Measurements from ENCODE around the gene TRAPPC14. TPM values are rescaled to one million over a fixed set of nuclear protein-coding genes. Genes with fewer than 3 reads are reported as not detected.

Gene TRAPPC14
- total and polyA plus RNA-seq, 2 of the 8 experiments (the other 6 are each of a cell fraction or from before 2014, with no cell fraction given), result 11.9 to 22.1 TPM

DNA sequence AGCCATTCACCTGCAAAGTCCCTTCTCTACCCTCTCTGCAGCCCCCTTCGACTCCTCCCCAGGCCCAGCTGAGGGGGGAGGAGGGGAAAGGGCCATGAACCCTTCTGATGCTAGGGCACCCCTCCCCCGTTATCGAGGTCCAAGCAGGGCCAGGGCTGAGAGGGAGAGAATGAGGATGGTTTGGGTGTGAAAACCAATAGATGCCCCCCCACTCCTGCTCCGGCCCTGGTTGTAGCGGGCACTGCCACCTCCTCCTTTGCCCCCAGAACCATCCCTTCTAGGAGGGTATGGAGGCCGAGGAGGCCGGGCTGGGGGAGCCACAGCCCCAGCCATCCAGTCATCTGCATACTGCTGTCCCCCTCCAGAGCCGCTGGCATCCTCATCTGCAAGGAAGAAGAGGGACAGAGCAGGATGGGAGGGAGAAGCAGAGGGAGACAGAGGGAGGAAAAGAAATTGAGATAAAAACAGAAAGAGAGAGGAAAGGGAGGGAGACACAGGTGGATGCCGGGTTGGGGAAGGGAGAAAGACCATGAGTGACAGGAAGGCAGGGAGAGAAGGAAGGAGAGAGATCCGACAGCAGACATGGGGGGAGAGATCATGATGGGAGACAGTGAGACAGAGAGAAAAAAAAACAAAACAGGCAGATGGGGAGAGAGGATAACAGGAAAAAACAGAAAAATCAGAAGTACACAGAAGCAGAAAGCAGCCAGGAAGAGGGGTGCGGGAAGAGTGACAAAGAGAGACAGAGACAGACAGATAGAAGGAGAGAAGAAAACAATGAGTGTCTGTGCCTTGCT, 11.8 kb upstream of the TRAPPC14 start (continued):
- TF ChIP-seq CHD2 (IDR thresholded peaks at IDR 0.05; ENCODE audit: low read length), result no peak
- no peak for TF ChIP-seq TCF12 (IDR thresholded peaks at IDR 0.05; ENCODE audit: low read depth, low read length)
- TF ChIP-seq BACH1 (IDR thresholded peaks at IDR 0.05; ENCODE audit: low read length), result no peak
- TF ChIP-seq ASH2L (IDR thresholded peaks at IDR 0.05; ENCODE audit: low read length), result no peak
- TF ChIP-seq TAF1 (IDR thresholded peaks at IDR 0.05; ENCODE audit: low read depth, low read length), result no peak
- TF ChIP-seq EP300 (IDR thresholded peaks at IDR 0.05; ENCODE audit: borderline replicate concordance in 1 of 2, low read depth in 2 of 2, low read length in 2 of 2), result no peak

Measured in H1 (cell line).